Measurements from ENCODE around the gene HORMAD1.

DNA sequence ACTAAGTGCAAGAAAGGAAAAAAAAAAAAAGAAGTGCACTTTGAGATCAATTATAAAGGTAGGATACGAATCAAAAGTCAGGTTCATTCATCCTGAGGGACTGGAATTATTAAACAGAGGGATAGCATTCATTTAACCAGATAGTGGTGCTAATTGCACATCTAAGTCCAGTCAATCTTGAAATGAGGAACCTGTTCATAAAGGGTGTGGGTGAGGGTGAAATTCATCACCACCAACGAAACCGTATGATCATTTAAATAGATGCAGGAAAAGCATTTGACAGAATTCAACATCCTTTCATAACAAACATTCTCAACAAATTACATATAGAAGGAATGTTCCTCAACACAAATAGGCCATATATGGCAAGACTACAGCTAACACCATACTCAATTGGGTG is 39.3 kb upstream of the HORMAD1 start:
- TF ChIP-seq CTCF (IDR thresholded peaks at IDR 0.05), result no peak
- no peak for TF ChIP-seq POLR2A (IDR thresholded peaks at IDR 0.05)

Measured in esophagus squamous epithelium (tissue), 4 donors.